ENCODE data around the gene ZNF723. TPM values are rescaled to one million over a fixed set of nuclear protein-coding genes. Genes with fewer than 3 reads are reported as not detected.
"Not testable (repeated sequence)": the region's sequence is repeated elsewhere in the genome, so short reads cannot be mapped to it uniquely, and the experiment has no call there.

ZNF723 gene
- total RNA-seq = not detected
- long read RNA-seq = 0 reads

DNA sequence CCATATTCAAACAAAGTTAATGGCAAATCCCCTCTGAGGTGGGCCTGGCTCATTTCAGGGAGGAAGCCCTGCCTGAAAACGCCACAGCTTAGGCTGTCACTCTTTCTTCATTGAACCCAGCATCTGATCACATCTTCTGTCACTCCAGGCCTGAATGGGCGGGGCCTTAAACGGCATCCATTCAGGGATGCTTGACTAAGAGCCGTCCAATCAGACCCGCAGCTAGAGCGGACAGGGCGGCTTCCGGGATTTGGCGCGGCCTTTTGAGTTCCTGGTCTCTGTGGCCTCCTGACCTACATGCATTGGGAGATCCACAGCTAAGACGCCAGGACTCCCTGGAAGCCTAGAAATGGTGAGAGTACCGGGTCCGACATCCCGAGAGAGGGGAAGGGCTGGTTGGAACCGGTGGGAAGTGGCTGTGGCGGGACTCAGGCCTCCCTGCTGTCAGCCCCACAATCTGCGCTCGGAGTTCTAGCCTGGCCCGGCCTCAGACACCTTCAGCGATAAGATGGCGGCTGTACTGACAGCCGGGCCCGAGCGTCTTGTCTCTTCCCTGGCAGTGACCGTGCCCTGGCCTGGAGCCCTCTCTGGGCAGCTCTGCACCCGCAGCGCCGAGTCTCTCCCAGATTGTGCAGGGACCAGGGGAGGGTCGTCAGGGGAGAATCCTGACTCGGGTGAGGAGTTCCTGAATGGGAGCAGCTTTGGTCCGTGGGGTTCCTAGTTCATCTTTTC lies at the start of gene ZNF723:
Gene ZNF723, plus strand, starts transcription at position 261 of the 732 bp plus-strand sequence. Its CDS starts 89 bp downstream, at position 350.
- ATAC-seq (no peak), DNase-seq (peak; percentile 26)
- intact Hi-C loops (cut with DNase I) = no loop called here

GRCh38 chr19:22783651-22784410 lies 48.3 kb upstream of the ZNF723 start, which contains the start of gene ZNF99:
TSS of gene ZNF99 (minus strand) at chr19:22784151. CDS start at chr19:22784016, 135 bp downstream.
- peak; percentile 87 for DNase-seq
- intact Hi-C loops (cut with DNase I) = no loop called here
- peak; percentile 98 to 100 for ATAC-seq

GRCh38 chr19:22792863-22793262 lies 39.2 kb upstream of the ZNF723 start:
- intact Hi-C loops (cut with DNase I); ATAC-seq; DNase-seq: not testable (repeated sequence)

DNA sequence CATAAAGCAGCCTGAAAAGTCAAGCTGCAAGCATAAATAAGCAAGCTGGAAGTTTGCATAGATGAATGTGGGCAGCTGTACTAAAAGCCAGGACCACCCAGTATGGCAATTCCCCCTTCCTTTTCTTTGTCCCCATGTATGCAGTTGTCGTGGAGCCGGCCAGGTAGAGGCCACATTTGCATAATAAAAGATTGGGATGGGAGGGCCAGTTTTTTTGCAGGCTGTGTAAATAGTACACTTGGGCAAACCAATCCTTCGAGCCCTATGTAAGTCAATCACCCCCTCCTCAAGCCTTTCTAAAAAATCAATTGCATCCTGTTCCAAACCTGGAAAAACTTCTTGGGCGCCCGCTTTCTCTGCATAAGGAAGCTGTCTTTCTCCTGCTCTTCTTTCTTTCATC lies 35.1 kb upstream of the ZNF723 start:
- no peak for DNase-seq
- intact Hi-C loops (cut with DNase I) = no loop called here
- ATAC-seq = no peak

DNA sequence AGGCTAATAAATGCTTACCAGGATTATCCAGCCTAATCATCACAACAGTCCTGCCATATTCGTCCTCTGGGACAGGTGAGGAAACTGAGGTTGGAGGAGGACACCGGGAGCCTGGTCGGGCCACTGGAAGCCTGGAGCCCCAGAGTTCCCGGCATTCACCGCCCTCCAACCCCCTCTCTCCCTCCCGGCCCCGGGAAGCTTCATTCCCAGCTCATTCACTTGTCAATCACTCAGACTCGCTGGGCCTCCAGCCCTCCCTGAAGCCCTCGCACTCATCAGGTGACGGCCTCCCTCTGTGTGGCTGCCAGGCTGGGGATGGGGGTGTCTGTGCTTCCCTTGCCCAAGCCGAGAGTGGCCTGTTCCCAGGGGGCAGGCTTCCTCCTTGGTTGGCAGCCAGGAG lies 25.7 kb upstream of the ZNF723 start:
- no peak for ATAC-seq
- DNase-seq = no peak
- intact Hi-C loops (cut with DNase I) = no loop called here

DNA sequence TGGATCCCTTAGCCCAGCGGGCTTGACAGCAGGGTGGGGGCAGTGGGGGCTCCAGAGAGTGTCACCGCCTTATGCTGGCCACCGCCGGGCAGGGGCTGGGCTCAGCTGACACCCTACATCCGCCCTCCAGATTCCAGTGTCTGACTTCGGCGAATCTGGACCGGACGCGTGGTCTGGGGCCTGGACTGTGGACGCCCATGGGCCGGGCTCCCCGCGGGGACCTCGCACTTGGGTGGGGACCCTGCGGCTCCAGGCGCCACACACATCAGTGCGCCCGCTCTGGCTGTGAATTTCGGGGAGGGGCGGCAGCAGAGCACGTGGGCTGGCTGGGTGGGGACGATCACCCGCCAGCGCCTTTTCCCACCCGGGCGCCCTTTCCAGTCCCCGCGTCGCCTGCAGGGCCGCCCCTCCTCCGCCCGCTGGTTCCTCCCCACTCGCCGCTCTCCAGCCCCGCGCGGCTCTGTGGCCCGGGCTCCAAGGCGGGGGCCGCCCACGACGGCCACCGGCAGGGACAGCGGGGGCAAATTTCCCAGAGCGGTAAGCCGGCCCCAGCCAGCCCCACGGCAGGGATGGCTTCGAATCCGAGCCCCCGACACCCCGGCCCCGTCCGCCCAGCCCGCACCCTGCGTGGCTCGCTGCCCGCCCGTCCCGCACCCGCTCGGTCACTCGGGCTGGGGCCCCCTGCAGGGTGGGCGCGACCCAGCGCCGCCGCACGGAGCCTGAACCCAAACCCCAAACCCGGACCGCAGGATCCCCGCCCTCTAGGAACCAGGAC lies 24.8 kb upstream of the ZNF723 start:
- ATAC-seq (peak in 1 of 2 donors; percentile 44), DNase-seq (peak; percentile 28)
- intact Hi-C loops (cut with DNase I) = no loop called here

- no peak for ATAC-seq
- intact Hi-C loops (cut with DNase I) = no loop called here
- DNase-seq = no peak
These were observed 18.0 kb upstream of the ZNF723 start for GRCh38 chr19:22814124-22814523.

DNA sequence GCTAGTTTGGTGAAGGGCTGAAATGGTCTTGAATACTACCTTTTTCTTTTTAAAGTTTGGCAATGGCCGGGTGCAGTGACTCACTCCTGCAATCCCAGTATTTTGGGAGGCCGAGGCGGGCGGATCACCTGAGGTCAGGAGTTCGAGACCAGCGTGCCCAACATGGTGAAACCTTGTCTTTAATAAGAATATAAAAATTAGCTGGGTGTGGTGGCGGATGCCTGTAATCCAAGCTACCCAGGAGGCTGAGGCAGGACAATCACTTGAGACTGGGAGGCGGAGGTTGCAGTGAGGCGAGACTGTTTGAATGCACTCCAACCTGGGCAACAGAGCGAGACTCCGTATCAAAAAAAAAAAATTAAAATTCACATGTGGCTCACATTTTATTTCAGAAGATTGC lies 880 bp upstream of the ZNF723 start:
- no peak for DNase-seq
- no peak for ATAC-seq
- intact Hi-C loops (cut with DNase I) = no loop called here

- DNase-seq; ATAC-seq; intact Hi-C loops (cut with DNase I): not testable (repeated sequence)
These were observed 25.7 kb downstream of the ZNF723 start for GRCh38 chr19:22857713-22858320.

DNA sequence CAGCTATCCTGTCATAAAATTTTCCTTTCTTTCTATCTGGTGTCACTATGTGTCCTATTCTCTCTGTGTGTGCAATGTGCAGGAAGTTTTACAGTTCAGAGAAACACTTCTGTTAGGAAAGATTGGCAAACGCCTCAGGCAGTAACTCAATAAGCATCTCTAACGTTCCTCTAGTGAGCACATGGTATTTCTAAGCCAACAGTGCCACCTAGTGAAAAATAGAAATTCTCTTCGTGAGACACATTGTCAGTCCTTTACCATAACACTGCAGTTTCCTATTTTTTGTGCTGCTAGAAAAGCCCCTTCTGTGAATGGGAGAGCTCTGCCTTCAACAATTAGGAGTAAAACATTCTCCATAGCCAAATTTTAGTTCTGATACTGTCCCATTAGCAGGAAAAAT lies 50.7 kb downstream of the ZNF723 start:
- ATAC-seq = peak in 1 of 2 donors; percentile 68
- intact Hi-C loops (cut with DNase I) = no loop called here
- no peak for DNase-seq

- ATAC-seq (no peak), DNase-seq (no peak)
- intact Hi-C loops (cut with DNase I) = no loop called here
These were observed 61.8 kb downstream of the ZNF723 start for GRCh38 chr19:22893855-22894270.

DNA sequence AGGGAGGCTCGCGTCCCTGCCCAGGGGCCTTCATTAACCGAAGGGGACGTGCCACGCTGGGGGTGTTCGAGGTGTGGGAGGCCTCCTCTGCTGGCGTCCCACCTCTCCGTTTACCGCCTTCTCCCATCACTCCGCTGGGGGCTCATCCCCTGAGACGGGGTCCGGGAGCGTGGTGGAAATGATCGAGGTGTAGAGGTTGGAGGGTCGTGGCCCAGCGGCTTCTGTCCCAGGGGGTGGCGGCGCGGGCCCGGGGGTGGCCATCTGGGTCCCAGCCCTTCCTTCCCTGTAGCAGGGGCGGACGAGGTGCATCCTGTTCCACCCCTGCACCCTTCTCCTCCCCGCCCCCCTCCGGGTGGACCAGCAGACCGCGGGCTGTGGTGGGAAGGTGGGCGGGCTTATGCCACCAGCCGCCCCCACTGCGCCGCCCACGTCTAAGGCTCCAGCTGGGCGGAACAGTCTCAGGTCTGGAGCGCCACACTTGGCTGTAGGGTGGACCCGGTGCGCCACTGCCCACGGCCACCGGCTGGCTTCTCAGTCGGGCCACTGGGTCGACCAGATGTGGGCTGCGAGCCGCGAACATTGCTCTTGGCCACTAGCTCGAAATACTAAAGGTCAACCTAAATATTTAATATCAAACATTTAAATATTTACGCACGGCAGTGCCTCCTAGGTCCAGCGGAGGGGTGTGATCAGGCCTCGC lies 69.5 kb downstream of the ZNF723 start:
- intact Hi-C loops (cut with DNase I) = no loop called here
- DNase-seq = no peak
- ATAC-seq = no peak

Other genes starting within 250 kb of the ZNF723 start
- under 1 TPM; 0.29 to 0.32 TPM for gene ZNF492, start 198.0 kb upstream of the ZNF723 start, total RNA-seq
- under 1 TPM; 0.15 to 0.18 TPM for gene ZNF99, start 48.1 kb upstream of the ZNF723 start, total RNA-seq
- 1 to 10 TPM; 3.2 to 6.8 TPM for gene ZNF728, start 170.9 kb downstream of the ZNF723 start, total RNA-seq

Data from left cardiac atrium (tissue), 4 donors.